Kidney epithelial cell (primary cell): Measurements from ENCODE around the gene ALS2CL. TPM values are rescaled to one million over a fixed set of nuclear protein-coding genes. Genes with fewer than 3 reads are reported as not detected.
"Not testable (repeated sequence)": the region's sequence is repeated elsewhere in the genome, so short reads cannot be mapped to it uniquely, and the experiment has no call there.

Source experiments
- DNase-seq: peaks from one replicate; pipeline ENCODE4 v3.0.0-alpha.2; 2010; ENCODE audit warnings: low read depth
- H3K27me3 ChIP-seq: 2 replicates; pipeline ENCODE4 v1.6.0; 2011; ENCODE audit warnings: low read length; ENCODE audit not compliant: control insufficient read depth, insufficient read depth
- H3K36me3 ChIP-seq: 2 replicates; pipeline ENCODE4 v1.5.1; 2011; ENCODE audit warnings: low read length; ENCODE audit not compliant: control insufficient read depth, insufficient read depth
- H3K4me3 ChIP-seq: 2 replicates; pipeline ENCODE4 v1.5.1; 2011; ENCODE audit warnings: low read depth, mild to moderate bottlenecking, control low read depth, low read length
- total RNA-seq: library from RNA; depleted of rRNA; stranded (reverse); fragments of >200 nt; gene quantifications from 2 replicates; pipeline ENCODE4 v1.2.3, GENCODE V29; 2015
- TF ChIP-seq, protein P1 (sequence below): IDR thresholded peaks from 2 replicates; pipeline ENCODE4 v1.5.1; 2011; ENCODE audit warnings: mild to moderate bottlenecking, moderate library complexity, low read length, control low read depth, inconsistent platforms; ENCODE audit not compliant: insufficient read depth, poor library complexity, severe bottlenecking

ALS2CL gene, protein sequence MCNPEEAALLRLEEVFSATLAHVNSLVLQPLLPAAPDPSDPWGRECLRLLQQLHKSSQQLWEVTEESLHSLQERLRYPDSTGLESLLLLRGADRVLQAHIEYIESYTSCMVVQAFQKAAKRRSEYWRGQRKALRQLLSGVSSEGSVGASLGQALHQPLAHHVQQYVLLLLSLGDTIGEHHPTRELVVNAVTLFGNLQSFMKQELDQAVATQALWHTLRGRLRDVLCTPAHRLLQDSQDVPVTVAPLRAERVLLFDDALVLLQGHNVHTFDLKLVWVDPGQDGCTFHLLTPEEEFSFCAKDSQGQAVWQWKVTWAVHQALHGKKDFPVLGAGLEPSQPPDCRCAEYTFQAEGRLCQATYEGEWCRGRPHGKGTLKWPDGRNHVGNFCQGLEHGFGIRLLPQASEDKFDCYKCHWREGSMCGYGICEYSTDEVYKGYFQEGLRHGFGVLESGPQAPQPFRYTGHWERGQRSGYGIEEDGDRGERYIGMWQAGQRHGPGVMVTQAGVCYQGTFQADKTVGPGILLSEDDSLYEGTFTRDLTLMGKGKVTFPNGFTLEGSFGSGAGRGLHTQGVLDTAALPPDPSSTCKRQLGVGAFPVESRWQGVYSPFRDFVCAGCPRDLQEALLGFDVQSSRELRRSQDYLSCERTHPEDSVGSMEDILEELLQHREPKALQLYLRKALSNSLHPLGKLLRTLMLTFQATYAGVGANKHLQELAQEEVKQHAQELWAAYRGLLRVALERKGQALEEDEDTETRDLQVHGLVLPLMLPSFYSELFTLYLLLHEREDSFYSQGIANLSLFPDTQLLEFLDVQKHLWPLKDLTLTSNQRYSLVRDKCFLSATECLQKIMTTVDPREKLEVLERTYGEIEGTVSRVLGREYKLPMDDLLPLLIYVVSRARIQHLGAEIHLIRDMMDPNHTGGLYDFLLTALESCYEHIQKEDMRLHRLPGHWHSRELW
- 23.7 and 30.9 TPM in 2 replicates for total RNA-seq

DNA sequence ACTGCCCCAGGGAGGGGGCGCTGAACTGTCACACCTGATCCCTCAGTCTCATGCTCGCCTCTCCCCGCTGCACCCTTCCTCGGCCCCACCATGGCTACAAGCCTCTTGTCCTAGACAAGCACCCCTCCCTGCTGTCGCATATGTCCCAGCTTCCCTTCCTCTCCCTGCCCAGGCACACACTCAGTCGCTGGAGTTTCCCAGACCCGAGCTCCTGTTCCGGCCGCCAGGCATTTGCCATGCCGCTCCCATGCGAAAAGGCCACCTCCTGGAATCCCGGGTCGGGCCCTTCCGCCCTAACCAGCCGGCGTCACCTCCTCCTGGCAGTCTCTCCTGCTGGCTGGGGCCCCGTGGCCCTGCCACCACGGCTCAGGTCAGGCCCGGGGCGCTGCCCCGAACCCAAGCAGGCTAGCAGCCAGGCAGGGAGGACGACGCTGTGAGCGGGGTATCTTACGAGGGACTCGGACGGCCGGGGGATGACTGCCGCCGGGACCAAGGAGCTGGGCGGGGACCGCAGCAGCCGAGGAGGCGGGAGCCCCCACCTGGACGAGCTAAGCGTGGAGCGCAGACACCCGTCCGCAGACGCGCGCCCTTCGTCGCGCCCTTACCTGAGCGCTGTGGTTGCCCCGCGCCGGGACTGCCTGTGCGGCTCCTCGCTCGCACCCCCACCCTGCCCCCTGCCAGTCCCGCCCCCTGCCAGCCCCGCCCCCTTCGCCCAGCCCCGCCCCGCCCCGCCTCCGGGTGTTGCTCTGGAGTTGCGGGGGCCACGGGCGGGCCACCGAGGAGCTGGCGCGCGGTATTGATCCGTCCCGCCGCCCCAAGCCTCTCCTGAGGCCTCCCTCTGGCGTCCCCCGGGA is at the start of gene ALS2CL:
ALS2CL (minus strand) TSS at position 642 of the 854 bp plus-strand sequence. CDS start 4,239 bp downstream, outside the sequence.
- Histone ChIP-seq H3K36me3 (no peaks in the 10 kb centered on the region), H3K27me3 (no peaks in the 10 kb centered on the region), H3K4me3 (peak within 1 kb of the TSS; percentile 58)
- DNase-seq, result no peak
- TF ChIP-seq, protein P1, sequence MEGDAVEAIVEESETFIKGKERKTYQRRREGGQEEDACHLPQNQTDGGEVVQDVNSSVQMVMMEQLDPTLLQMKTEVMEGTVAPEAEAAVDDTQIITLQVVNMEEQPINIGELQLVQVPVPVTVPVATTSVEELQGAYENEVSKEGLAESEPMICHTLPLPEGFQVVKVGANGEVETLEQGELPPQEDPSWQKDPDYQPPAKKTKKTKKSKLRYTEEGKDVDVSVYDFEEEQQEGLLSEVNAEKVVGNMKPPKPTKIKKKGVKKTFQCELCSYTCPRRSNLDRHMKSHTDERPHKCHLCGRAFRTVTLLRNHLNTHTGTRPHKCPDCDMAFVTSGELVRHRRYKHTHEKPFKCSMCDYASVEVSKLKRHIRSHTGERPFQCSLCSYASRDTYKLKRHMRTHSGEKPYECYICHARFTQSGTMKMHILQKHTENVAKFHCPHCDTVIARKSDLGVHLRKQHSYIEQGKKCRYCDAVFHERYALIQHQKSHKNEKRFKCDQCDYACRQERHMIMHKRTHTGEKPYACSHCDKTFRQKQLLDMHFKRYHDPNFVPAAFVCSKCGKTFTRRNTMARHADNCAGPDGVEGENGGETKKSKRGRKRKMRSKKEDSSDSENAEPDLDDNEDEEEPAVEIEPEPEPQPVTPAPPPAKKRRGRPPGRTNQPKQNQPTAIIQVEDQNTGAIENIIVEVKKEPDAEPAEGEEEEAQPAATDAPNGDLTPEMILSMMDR, result no peak

DNA sequence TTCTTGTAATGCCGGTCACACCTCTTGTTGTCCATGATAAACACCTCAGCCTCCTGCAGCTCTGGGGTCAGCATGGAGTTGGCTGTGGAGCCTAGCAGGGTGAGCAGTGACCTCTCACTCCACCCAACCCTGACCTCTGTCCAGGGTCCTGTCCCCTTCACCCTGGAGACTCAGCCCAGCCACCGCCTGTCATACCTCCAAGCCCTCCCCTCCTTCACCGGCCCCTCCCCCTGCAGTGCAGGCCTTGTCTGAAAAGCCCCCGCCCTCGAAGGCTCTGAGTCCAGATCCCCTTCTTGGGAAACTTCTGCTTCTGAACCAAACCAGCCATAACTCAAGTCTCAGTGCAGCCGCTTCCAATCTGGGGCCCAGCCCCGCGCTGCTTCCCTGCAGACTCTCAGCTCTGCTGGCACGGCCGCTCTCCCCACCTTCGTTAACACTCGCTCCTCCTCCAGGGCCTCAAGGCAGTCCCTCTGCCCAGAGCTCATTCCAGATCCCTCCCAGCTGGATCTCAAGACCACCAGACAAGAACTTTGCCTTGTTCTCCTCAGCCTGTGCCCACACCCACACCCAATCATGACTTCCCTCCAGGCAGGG is 49.6 kb upstream of the ALS2CL start:
- TF ChIP-seq, protein P1, result no peak
- Histone ChIP-seq H3K36me3 (no peaks in the 10 kb centered on the region), H3K27me3 (no peaks in the 10 kb centered on the region), H3K4me3 (no peak overlapping the region)
- no peak for DNase-seq

DNA sequence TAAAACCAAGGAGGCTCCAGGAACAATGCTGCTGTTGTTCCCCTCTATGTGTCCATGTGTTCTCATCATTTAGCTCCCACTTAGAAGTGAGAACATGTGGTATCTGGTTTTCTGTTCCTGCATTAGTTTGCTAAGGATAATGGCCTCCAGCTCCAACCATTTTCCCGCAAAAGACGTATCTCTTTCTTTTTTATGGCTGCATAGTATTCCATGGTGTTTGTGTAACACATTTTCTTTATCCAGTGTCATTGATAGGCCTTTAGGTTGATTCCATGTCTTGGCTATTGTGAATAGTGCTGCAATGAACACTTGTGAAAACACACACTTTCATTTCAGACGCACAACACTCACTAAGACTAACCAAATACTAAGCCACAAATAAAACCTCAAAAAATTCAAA is 46.1 kb upstream of the ALS2CL start:
- H3K4me3 ChIP-seq, H3K36me3 ChIP-seq, DNase-seq, H3K27me3 ChIP-seq: not testable (repeated sequence)

DNA sequence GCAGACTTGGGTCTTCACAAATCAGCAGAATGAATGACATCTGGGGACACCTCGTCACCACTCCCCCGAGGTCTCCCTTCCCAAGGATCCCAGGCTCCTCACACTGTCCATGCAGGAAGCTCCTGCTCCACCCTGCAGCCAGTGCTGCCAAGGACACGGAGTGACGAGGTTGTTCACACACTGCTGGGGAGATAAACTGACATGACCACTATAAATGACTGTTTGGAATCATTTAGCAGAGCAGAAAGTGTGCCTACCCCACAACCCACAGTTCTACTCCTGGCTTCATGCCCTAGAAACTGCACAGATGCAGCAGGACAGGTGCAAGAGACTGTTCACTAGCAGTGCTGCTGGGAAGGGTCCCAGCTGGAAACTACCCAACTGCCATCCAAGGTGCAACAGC is 43.9 kb upstream of the ALS2CL start:
- TF ChIP-seq, protein P1, result no peak
- H3K4me3 ChIP-seq, result no peak overlapping the region
- H3K27me3 ChIP-seq, result no peaks in the 10 kb centered on the region
- no peak for DNase-seq
- no peaks in the 10 kb centered on the region for H3K36me3 ChIP-seq

DNA sequence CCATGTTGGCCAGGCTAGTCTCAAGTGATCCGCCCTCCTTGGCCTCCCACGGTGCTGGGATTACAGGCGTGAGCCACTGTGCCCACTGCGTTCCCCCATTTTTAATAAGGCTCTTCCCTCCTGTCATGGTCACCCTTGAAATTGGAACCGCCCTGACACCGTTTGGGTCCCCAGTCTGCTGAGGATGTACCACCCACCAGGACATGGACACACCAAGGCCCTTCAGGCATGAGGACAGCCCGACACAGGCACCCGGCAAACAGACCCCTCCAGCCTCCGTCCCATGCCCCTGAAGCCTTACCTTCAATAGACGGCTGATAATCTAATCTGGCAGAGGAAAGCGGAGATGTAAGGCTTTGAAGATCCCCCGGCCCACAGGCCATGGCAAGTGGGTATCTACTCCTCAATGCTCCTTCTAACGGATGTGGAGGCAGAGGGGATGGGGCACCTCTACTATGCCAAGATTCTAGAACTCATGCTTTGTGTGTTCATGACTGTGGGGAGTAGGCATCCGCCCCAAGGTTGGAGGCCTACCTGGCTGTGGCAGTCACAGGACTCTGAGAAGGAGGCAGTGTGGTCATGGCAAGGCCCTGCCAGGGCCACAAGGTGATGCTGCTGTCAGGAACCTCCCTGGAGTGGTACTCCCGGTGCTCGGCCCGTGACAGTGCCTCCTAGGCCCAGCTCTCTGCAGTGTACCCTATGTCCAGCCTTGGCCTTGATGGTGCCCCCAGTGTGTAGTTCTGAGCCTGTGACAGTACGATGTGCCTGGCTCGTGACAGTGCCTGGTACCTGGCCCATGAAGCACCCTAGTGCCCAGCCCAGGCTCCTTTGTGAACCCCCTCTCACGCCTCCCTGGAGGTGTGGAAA is 42.8 kb upstream of the ALS2CL start:
- DNase-seq, result no peak
- H3K4me3 ChIP-seq, result no peak overlapping the region
- TF ChIP-seq, protein P1, result no peak
- H3K36me3 ChIP-seq, result no peaks in the 10 kb centered on the region
- no peaks in the 10 kb centered on the region for H3K27me3 ChIP-seq
